C4-2B (cell line): Measurements from ENCODE around the gene GRIK4.

Source experiments
- H3K27ac ChIP-seq: fragments of 450-650 bp; 2 replicates; pipeline ENCODE4 v1.5.1; 2017
- ZFX ChIP-seq: fragments of 450-650 bp; IDR thresholded peaks from 2 replicates; pipeline ENCODE4 v1.6.1; 2017
- TF ChIP-seq, protein P1 (sequence below): fragments of 450-650 bp; conservative IDR thresholded peaks from 2 replicates; pipeline ENCODE4 v1.5.1; 2017; ENCODE audit warnings: mild to moderate bottlenecking

GRIK4 gene

DNA sequence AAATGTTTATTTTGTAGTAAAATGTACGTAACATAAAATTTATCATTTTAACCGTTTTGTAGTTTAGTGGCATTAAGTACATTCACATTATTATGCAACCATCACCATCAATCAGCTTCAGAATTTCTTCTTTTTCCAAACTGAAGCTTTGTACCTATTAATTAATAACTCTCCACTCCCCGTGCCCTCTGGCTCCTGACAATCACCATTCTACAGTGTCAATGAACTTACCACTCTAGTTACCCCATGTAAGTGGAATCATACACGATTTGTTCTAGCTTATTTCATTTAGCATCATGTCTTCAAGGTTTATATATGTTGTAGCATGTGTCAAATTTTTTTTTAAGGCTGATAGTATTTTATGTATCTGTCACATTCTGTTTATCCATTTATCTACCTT lies 522.1 kb downstream of the GRIK4 start:
- no peak overlapping the region for H3K27ac ChIP-seq
- TF ChIP-seq, protein P1, sequence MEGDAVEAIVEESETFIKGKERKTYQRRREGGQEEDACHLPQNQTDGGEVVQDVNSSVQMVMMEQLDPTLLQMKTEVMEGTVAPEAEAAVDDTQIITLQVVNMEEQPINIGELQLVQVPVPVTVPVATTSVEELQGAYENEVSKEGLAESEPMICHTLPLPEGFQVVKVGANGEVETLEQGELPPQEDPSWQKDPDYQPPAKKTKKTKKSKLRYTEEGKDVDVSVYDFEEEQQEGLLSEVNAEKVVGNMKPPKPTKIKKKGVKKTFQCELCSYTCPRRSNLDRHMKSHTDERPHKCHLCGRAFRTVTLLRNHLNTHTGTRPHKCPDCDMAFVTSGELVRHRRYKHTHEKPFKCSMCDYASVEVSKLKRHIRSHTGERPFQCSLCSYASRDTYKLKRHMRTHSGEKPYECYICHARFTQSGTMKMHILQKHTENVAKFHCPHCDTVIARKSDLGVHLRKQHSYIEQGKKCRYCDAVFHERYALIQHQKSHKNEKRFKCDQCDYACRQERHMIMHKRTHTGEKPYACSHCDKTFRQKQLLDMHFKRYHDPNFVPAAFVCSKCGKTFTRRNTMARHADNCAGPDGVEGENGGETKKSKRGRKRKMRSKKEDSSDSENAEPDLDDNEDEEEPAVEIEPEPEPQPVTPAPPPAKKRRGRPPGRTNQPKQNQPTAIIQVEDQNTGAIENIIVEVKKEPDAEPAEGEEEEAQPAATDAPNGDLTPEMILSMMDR = no peak
- TF ChIP-seq ZFX = no peak

DNA sequence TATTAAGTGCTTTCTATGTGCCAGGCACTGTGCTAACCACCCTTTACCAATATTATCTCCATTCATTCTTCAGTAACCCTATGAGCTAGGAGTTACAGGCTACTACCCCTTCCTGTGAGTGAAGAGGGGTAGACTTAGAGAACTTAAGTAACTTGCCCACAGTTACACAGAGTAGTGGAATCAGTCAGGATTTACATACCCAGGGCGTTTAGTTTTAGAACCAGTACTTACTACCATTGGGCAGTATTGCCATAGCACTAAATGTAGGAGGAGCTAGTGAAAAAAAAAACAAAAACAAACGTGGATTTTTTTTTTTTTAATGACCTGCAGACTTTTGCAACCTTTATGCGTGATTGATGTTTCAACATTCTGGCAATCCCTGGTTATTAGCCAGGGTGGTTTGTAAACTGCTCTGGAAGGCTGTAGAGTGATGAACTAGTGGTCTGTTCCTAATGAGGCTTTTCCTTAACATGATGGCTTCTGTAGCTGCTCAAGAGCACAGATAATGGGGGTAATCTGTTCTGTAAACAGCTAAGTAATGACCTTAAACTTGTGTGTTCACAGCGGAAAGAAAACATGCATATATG lies 523.7 kb downstream of the GRIK4 start:
- no peak for TF ChIP-seq ZFX
- TF ChIP-seq, protein P1 = no peak

DNA sequence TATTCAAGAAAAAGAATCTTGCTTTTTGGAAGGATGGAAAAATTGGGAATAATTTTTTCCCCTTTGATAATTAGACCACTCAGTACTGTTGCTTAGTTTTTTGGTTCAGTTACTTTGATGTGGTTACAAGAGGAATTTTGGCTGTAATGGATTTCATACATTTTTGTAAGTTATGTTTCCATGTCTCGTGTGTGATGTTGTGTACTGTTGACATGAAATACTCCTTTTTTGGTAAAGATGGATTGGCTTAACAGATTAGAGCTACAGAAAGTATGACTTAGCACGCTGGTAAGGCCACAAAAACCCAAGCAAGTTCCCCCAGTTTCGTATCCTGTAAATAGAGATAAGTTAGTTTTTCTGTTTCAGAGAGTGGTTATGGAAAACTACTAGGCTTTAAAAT lies 524.2 kb downstream of the GRIK4 start:
- TF ChIP-seq, protein P1 = no peak
- no peak overlapping the region for H3K27ac ChIP-seq

More for the DNA sequence above, 523.7 kb downstream of the GRIK4 start:
- H3K27ac ChIP-seq = no peak overlapping the region

DNA sequence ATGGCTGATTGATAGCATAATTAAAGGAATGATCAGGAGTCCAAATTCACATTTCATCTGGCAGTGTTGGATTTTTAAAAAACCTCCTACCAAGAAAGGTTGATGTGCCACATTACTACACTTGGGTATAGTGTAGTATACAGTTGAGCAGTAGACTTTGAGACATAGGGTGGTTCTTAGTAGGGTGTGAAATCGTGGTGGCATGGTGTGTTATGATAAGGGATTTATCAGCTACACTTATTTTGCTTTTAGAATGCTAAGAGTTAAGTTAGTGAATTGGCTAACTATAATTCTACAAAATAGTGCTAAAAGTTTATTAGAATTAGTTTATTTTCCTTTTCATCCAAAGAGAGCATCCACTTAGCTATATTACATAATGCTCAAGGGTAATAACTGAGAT lies 525.5 kb downstream of the GRIK4 start:
- TF ChIP-seq ZFX = no peak
- TF ChIP-seq, protein P1 = no peak

More for the DNA sequence above, 525.5 kb downstream of the GRIK4 start:
- no peak overlapping the region for H3K27ac ChIP-seq
